C4-2B (cell line): ENCODE measurements around the gene DPEP3.
"Not testable (repeated sequence)": the region's sequence is repeated elsewhere in the genome, so short reads cannot be mapped to it uniquely, and the experiment has no call there.

ENCODE experiments used
- H3K27ac ChIP-seq: fragments of 450-650 bp; 2 replicates; pipeline ENCODE4 v1.5.1; 2017
- CTCF ChIP-seq: fragments of 450-650 bp; conservative IDR thresholded peaks from 2 replicates; pipeline ENCODE4 v1.5.1; 2017; ENCODE audit warnings: mild to moderate bottlenecking
- ZFX ChIP-seq: fragments of 450-650 bp; IDR thresholded peaks from 2 replicates; pipeline ENCODE4 v1.6.1; 2017

DPEP3 gene

GRCh38 chr16:67999985-68000384, 19.7 kb upstream of the DPEP3 start:
- no peak overlapping the region for H3K27ac ChIP-seq
- no peak for TF ChIP-seq CTCF
- TF ChIP-seq ZFX, result no peak

- not testable (repeated sequence) for H3K27ac ChIP-seq
Measured at GRCh38 chr16:67998779-67999688, 18.7 kb upstream of the DPEP3 start, which contains the start of gene DPEP2. DPEP2 (minus strand) TSS chr16:67999484; CDS start chr16:67993212, 6,272 bp downstream.

GRCh38 chr16:67998231-67998778, 18.0 kb upstream of the DPEP3 start:
- H3K27ac ChIP-seq, result not testable (repeated sequence)

GRCh38 chr16:67996666-67997065, 16.4 kb upstream of the DPEP3 start:
- TF ChIP-seq ZFX, result no peak
- TF ChIP-seq CTCF, result no peak
- H3K27ac ChIP-seq, result no peak overlapping the region

- no peak for TF ChIP-seq ZFX
- TF ChIP-seq CTCF, result no peak
- no peak overlapping the region for H3K27ac ChIP-seq
Measured at GRCh38 chr16:67995423-67995822, 15.1 kb upstream of the DPEP3 start.

- H3K27ac ChIP-seq, result not testable (repeated sequence)
Measured at GRCh38 chr16:67994040-67994408, 13.7 kb upstream of the DPEP3 start.

- TF ChIP-seq CTCF, result peak; percentile 98
- TF ChIP-seq ZFX, result no peak
- no peak overlapping the region for H3K27ac ChIP-seq
Measured at GRCh38 chr16:67993207-67994039, 13.1 kb upstream of the DPEP3 start.

- TF ChIP-seq ZFX, result no peak
- no peak overlapping the region for H3K27ac ChIP-seq
Measured at GRCh38 chr16:67992661-67993206, 12.4 kb upstream of the DPEP3 start.

GRCh38 chr16:67990018-67990386, 9.7 kb upstream of the DPEP3 start:
- H3K27ac ChIP-seq, result no peak overlapping the region
- TF ChIP-seq ZFX (no peak), CTCF (no peak)
